Lower leg skin (tissue), 4 donors: Measurements from ENCODE around the gene MIDN. TPM values are rescaled to one million over a fixed set of nuclear protein-coding genes. Genes with fewer than 3 reads are reported as not detected.

Source experiments
- DNase-seq, 2 donors: peaks; one replicate each; pipeline ENCODE4 v3.0.0-alpha.2; 2019; ENCODE audit warnings: low spot score in 2 of 2
- H3K4me3 ChIP-seq: fragments of 200-600 bp; sonication (generic); 2 replicates; pipeline ENCODE4 v1.5.1; 2017; ENCODE audit warnings: mild to moderate bottlenecking, low read depth; ENCODE audit not compliant: poor library complexity, severe bottlenecking
- CTCF ChIP-seq, 3 donors: fragments of 450-650 bp; IDR thresholded peaks; one replicate each; pipeline ENCODE4 v1.5.1; 2016; ENCODE audit warnings: antibody characterized with exemption in 3 of 3, mild to moderate bottlenecking in 3 of 3, moderate library complexity in 2 of 3
- POLR2A ChIP-seq, 2 donors: fragments of 450-650 bp; IDR thresholded peaks; one replicate each; pipeline ENCODE4 v1.6.1; 2016 to 2017; ENCODE audit warnings: antibody characterized with exemption in 2 of 2, mild to moderate bottlenecking in 1 of 2, moderate library complexity in 1 of 2
- WGBS, 2 donors: methylation state at CpG; one replicate each; pipeline ENCODE4 v1.1.5; 2018; 5-methylcytosine and 5-hydroxymethylcytosine counted together
- intact Hi-C: fragments of 100-400 bp; cut with DNase I; formaldehyde crosslinking; loops from one replicate; pipeline ENCODE4 v1.15.0; 2023; ENCODE audit warnings: low total_unique reads
- total RNA-seq, 4 donors: library from RNA; depleted of rRNA; stranded (reverse); fragments of >200 nt; gene quantifications; one replicate each; pipeline ENCODE4 v1.1.0, GENCODE V29; 2016

Gene MIDN
- total RNA-seq, 4 donors from 2014 or later: 59.7 to 119 (median 78.7) TPM

- no peak overlapping the region for H3K4me3 ChIP-seq
- no peak for TF ChIP-seq CTCF (IDR thresholded peaks at IDR 0.05)
- TF ChIP-seq POLR2A (IDR thresholded peaks at IDR 0.05): no peak
- DNase-seq: no peak
- WGBS, 2 donors: 87 to 90% methylated on average over 42 to 49 of the region's 56 CpGs
- intact Hi-C loops: no loop called here
Measured at GRCh38 chr19:1227304-1228054, 20.9 kb upstream of the MIDN start.

GRCh38 chr19:1228161-1228957, 20.0 kb upstream of the MIDN start:
- no peak for DNase-seq
- 95 to 96% methylated on average over 97 to 100 of the region's 100 CpGs for WGBS, 2 donors
- H3K4me3 ChIP-seq: no peak overlapping the region
- TF ChIP-seq CTCF (IDR thresholded peaks at IDR 0.05) (no peak), POLR2A (IDR thresholded peaks at IDR 0.05) (no peak)
- intact Hi-C loops: no loop called here

GRCh38 chr19:1229056-1229923, 19.1 kb upstream of the MIDN start:
- no peak for DNase-seq
- TF ChIP-seq POLR2A (IDR thresholded peaks at IDR 0.05) (no peak), CTCF (IDR thresholded peaks at IDR 0.05) (no peak)
- WGBS, 2 donors: 94 to 97% methylated on average over 136 to 148 of the region's 158 CpGs
- intact Hi-C loops: no loop called here
- no peak overlapping the region for H3K4me3 ChIP-seq

GRCh38 chr19:1229924-1230782, 18.2 kb upstream of the MIDN start:
- DNase-seq: no peak
- WGBS, 2 donors: 86 to 94% methylated on average over 53 to 61 of the region's 61 CpGs
- no peak overlapping the region for H3K4me3 ChIP-seq
- intact Hi-C loops: no loop called here
- no peak for TF ChIP-seq CTCF (IDR thresholded peaks at IDR 0.05)
- no peak for TF ChIP-seq POLR2A (IDR thresholded peaks at IDR 0.05)
